Measurements from ENCODE around the gene HDAC4.

Gene HDAC4

GRCh38 chr2:239327536-239328350, 73.1 kb downstream of the HDAC4 start:
- DNase-seq (ENCODE audit: low read depth in 2 of 2) = no peak

DNA sequence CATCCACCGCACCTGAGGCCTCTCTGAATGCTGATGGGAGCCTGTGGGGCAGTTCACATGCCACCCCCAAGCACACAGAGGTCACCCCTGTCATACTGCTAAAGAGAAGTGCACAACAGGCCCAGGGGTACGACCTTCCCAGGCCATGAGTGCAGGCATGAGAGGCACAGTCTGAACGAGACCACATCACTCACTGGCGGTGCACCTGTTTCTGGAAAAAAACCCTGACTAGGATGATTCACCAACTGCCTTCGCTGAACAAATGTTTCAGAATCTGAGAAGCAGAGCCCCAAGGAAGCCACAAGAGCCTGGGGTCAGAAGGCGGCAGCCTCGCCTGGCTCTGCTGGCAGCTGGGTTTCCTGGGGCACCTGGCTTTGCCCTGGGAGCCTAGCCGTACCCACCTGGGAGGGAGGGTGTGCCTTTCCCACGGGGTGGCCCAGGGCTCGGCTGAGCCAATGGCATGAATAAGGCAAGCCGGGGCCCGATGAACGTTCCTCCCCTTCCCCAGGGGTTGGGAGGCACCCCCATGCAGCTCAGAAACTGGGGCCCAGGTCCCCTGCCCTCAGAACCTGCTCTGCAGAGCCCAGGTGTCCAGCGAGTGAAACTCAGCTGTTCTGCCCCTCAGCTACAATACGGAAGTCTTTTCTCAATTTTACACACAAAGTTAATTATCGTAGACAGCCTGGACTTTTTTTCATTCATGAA, 73.8 kb downstream of the HDAC4 start:
- DNase-seq (ENCODE audit: low read depth in 2 of 2) = peak; percentile 33 to 51

- no peak for DNase-seq (ENCODE audit: low read depth in 2 of 2)
Measured at GRCh38 chr2:239324456-239324855, 76.4 kb downstream of the HDAC4 start.

GRCh38 chr2:239323447-239323846, 77.4 kb downstream of the HDAC4 start:
- DNase-seq (ENCODE audit: low read depth in 2 of 2) = no peak

DNA sequence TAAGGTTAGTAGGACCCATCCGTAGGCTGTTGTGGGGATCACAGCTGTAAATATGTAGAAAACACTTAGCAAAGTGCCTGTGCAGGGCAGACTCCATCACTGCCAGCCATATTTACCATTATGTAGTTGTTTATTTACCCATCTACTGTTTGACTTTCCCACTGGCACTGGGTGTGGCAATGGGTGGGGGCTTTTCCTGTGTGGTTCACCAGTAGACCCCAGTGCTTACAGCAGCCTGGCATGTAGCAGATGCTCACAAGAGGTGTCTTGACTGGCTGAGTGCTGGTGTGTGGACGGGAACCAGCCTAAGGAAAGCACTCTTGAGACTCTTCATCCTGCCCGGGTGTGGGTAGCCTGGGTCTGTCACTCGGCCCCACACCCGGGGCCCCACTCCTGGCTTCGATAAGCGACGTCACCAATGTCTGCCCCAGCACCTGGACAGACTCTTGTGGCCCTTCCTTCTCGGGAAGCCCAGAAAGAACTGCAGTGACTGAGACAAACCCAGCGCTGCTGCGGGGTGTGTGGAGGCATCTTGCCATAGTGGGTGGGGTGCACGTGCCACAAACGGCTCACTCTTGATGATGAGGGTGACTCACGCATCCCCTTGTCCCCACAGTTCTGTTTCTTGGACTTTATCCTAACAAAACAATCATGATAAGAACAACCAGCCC, 78.3 kb downstream of the HDAC4 start:
- DNase-seq (ENCODE audit: low read depth in 2 of 2) = no peak

GRCh38 chr2:239321596-239322415, 79.0 kb downstream of the HDAC4 start:
- peak in 1 of 2 donors; percentile 24 for DNase-seq (ENCODE audit: low read depth in 2 of 2)

GRCh38 chr2:239318790-239319661, 81.8 kb downstream of the HDAC4 start:
- no peak for DNase-seq (ENCODE audit: low read depth in 2 of 2)

DNA sequence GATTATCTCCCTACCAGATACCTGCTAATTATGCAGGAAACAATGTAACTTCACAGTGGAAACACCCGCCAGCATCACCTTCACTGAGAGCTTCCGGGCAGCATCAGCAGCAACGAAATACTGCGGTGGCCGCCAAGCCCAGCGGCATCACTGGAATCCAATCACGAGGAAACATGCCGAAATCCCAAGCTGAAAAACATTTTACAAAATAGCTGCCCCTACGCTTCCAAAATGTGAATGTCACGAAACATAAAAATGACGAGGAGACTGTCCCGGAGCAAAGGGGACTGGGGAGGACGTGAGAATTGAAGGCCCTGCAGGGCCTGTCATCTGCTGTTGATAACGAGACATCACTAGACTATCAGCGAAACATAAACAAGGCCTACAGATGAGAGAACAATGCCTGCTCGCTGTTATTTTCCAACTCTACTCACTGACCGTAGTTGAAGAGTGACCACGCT, 82.6 kb downstream of the HDAC4 start:
- no peak for DNase-seq (ENCODE audit: low read depth in 2 of 2)

GRCh38 chr2:239316562-239317465, 84.0 kb downstream of the HDAC4 start:
- no peak for DNase-seq (ENCODE audit: low read depth in 2 of 2)

DNA sequence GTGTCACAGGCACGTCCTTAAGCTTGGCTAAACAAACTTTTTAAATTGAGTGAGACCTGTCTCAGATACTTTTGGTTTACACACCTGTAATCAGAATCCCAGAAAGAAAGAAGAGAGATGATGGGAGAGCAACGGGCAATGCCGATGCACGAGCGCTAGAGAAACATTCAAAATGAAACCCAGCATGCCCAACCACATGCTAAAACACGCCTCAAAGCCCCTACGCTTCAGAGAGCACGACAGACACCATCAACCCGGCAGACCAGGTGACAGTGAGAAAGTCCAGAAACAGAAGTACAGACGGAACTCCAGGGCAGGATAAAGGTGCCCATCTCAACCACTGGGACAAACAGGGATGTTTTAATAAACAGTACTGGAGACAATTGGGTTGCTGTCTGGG, 85.5 kb downstream of the HDAC4 start:
- DNase-seq (ENCODE audit: low read depth in 2 of 2) = no peak

GRCh38 chr2:239313776-239314175, 87.0 kb downstream of the HDAC4 start:
- no peak for DNase-seq (ENCODE audit: low read depth in 2 of 2)

DNA sequence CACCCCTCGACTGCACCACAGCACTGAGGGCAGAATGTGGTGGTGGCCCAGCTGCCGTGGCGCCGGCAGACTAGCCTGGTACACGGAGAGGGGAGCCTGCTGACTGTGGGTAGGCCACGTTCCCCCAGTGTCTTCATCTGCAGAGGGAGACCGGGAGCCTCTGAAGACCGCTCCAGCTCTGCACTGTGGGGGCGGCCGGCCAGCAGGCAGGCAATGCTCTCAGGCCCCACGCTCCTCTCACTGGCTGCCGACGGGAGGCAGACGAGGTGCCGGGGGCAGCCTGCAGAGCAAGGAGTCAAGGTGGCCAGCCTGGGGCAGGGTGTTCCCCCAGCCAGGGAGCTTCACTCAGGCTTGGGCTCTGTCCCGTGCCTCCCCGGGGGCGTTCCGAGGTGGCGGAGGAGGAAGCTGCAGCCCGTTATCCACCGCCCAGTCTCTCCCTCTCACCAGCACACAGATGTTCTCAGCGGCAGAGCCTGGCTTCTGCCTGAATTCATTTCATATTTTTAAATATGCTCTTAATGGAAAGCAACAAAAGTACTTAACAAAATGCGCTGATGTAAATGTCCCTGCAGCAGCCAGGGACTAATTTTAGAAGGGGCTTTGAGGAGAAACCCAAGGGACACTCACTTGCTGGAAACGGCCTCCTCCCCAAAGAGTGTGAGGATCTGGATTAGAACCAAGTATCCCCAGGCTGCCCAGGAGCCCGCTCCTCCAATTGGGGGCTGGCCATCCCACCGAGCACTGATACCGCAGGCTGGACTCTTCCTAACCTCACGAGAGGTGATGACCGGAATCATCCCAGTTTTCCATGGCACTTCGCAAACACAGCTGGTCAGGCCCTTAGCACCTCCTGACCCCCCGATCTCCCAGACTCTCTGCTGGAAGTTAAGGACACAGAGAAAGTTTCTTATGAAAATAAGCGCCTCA, 87.8 kb downstream of the HDAC4 start:
- no peak for DNase-seq (ENCODE audit: low read depth in 2 of 2)

- DNase-seq (ENCODE audit: low read depth in 2 of 2) = no peak
Measured at GRCh38 chr2:239312081-239312511, 88.7 kb downstream of the HDAC4 start.

- no peak for DNase-seq (ENCODE audit: low read depth in 2 of 2)
Measured at GRCh38 chr2:239311132-239312040, 89.4 kb downstream of the HDAC4 start.

DNA sequence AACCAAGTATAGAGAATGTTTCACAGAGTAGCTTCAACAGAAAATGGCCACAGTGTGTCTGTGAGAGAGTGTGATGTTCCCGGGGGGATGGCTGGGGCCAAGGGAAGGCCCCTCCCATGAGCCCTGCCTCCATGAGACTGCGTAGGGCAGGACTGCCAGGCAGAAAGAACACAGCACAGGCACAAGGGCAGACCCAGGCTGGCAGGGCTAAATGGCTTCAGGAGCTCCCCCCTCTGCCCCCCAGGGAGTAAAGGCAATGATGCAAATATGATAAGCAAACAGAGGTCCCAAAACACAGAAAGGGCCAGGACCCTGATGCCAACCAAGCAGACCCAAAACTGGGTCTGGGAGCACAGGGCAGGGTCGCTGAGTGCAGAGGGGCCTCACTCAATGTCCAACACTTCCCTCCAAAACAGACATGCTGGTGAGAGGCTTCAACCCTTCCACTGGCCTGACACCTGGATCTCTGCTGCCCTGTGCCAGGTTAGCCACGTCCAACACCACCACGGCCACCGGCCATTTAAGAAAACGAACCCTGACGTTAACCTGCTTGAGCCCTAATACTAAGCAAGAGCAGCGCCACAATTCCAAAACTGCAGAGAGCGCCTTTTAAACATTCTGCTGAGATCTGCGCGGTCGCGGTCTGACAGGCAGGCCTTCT, 90.3 kb downstream of the HDAC4 start:
- DNase-seq (ENCODE audit: low read depth in 2 of 2) = no peak

DNA sequence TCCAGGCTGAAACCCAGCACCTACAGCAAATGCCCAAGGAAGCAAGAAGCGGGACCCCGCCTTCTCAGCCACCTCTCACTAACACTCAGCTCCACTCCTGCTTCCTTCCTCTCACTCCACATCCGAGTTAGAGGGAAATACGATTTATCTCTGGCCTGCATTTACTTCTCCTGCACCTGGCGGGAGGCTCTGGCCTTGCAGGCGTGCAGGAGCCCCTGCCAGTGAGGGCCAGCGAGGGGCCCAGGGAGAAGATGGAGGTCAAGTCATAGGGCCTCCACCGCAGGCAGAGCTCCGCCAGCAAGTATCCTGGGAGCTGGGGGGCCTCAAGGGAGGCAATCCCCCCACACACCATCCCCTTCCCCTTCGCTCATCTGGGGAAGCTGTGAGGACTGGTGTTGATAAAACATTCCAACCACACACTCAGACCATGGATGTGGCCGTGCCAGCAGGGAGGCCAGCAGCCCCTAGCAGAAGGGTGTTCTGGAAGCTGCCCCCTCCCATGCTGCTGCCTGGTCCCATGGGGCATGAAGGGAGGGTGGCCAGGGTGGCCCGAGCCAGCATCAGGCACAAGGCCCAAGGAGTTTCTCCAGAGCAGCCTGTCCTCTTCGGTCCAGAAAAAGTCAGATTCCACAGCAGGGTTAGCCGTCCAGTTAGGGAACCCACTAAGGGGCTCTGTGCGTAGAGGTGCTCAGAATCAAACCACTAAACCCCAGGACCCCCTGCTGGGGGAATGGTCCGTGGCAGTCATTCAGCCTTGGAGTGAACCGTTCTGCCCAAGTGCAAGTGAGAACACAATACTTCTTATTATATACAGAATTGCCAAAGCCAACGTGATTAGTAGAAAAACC, 91.2 kb downstream of the HDAC4 start:
- no peak for DNase-seq (ENCODE audit: low read depth in 2 of 2)
